NCI-H1417 (cell line): ENCODE measurements around the gene CHD6.

Source experiments
- DNase-seq, 3 experiments: peaks; one replicate each; lab custom pipeline; 2025; lab: John Stamatoyannopoulos, UW

Gene CHD6

DNA sequence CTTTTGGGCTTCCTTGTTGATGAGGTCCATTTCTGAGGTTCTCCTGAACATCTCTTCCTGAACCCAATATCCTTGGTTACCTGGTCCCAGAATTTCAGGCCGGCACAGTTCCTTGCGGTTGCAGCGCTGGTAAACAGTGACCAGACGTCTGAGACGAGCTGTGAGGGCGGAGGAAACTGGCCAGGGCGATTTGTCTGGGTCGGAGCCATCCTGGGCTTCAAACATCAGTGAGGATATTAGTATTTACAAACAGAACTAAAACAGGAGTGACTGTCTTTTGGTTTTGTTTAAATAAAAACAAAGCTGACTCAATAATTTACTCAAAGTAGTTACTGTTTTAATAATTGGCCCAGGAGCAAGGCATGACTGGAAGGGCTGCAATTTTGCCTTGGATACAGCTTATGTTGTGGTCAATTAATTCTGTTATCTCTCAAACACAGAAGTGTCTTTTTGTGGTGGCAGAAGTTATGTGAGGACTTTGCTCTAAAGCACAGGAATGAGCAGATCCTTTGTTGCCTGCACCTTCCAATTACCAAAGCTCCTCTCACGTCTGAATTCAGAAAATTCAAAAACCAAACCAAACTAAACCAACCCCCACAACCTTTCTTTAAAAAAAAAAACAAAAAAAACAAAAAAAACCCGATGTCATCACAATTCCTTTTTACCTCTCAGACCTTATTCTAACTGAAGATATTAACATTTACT lies 192.8 kb downstream of the CHD6 start:
- no peak for DNase-seq

DNA sequence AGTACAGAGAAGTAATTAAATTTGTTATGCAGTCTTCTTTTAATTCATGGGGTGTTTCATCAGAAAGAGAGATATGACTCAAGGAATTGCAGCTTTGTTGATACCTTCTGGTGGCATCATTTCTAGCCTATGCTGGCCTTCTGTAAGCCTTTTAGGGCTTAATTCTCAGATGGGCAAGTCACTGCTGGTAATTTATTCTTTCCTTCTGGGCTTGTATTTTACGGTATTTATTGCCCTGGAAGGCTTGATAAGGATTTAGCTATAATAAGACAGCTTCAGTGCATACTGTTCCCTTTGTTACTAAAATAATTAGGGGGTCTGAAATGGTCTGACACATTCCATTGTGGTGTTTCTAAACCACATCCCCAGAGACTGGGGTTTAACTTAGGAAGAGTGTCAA lies 193.6 kb downstream of the CHD6 start:
- no peak for DNase-seq

DNA sequence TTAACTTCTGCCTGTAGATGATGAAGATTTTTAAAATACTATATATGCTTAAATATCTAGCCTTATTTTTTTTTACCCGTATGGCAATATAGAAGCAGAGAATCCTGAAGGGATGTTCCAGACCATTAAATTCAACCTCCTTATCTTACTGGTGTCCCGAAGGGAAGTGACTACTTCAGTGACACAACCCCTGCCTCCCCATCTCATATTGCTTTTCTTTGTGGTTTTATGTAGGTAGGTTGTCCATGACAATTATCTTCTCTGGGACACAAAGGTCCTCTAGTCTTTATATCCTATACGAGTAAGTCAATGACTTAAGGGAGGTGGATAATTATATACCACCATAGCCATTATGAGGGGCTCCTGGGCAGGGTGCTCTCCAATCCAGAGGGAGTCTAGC lies 194.2 kb downstream of the CHD6 start:
- no peak for DNase-seq

DNA sequence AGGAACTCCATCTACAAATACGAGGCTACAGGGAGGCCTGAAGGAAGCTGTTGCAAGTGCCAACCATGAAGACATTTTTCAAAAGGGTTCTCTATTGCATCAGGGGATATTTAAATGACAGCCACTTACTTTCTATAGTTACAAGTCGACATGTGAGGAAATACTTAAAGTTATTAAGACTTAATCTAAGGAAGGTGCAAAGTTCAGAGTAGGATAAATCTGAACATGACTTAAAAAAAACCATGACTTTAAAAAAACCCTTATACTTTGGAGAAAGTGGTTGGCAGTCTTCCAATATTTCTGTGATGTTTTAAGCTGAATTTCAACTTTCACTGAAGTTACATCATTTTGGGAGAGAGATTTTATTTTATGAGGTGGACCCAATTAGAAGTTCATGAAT lies 195.2 kb downstream of the CHD6 start:
- DNase-seq, result no peak

GRCh38 chr20:41418739-41419293 lies 199.4 kb downstream of the CHD6 start:
- no peak for DNase-seq

DNA sequence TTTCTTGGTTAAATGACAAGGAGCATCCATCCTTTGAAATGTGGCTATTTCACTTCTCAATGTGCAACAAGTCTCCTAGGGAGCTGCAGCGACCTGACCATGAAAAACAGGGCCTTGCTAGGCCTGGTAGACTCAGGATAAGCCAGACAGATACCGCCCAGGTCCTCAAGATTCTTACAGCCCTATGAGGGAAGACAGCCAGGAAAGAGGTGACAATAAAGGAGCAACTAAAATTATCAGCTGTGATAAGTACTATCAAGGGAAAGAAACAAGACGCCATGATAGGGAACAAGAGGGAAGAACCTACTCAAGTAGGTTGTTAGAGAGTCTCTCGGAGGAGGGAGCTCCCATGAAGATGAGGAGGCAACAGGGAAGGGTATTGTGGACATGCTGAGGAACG lies 200.1 kb downstream of the CHD6 start:
- no peak for DNase-seq

DNA sequence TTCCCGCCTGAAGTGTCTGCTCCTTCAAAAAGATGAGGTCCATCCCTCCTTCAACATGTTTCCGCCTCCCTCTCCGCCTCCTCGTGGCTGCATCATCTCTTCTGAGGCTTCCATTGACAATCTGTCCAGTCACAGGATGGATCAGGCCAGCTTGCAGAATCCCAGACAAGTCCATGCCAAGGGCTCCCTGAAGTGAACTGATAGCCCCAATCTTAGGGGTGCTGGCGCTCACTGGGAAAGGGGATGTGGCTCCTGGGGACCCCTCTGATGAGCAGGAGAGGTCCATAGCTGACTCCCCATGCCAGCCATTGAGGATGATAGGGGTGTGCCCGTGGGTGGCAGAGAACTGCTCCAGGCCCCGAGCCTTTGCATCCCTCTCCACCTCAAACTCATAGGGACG lies 203.0 kb downstream of the CHD6 start:
- no peak for DNase-seq

DNA sequence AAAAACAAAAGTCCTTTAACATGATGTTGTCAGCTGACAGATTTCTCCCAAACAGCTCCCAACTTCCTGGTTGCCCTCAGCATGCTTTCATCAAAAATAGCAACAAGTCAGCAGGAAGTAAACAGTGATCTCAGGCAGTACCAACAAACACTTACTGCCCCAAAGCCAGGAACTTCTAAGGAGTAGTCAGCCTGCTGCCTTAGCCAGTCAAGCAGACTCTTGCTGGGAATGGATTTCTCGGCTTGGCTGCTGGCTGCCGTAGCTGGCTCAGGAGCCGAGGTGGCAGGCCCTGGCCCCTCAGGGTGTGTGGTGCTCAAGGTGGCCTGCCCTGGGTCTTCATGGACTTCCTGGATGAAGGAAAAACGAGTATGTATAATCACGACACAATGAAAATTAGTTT lies 205.0 kb downstream of the CHD6 start:
- DNase-seq, result no peak

DNA sequence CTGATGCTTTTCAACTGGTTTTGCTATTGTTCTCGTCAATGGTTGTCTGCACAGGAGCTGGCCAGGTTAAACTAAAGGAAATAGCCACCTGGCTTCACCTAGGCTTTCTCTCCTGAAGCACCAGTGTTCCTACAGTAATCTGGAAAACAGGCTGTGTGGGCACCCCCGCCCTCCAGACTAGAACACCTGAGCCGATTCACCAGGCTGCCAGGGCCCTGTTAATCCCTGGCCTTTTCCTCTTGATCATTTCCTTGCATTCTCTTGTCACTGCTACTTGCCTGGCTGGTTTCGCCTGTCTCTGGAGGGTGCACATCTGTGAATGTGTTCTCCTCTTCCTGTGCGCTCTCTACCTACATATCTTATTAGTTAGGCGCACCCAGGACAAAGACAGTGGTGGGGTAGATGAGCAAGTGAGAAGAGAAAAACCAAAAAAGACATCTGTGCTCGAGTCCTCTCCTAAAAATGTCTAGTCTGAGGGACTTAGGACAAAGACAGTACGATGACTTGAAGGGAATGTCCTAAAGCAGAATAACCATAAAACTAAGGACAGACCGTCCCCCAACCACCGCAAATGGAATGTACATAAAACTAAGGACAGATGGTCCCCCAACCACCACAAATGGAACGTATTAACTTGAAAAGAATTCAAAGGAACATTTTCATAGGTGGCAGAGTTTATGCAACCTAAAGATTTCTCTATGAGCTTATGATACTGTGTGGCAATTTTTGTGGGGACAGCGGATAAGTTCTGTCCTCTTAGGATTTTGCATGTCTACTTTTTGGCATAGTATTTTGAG lies 205.7 kb downstream of the CHD6 start:
- no peak for DNase-seq

GRCh38 chr20:41411391-41411847 lies 206.8 kb downstream of the CHD6 start:
- DNase-seq, result peak in 1 of 3 experiments; percentile 27

GRCh38 chr20:41408986-41409385 lies 209.2 kb downstream of the CHD6 start:
- peak in 2 of 3 experiments; percentile 82 to 94 for DNase-seq

DNA sequence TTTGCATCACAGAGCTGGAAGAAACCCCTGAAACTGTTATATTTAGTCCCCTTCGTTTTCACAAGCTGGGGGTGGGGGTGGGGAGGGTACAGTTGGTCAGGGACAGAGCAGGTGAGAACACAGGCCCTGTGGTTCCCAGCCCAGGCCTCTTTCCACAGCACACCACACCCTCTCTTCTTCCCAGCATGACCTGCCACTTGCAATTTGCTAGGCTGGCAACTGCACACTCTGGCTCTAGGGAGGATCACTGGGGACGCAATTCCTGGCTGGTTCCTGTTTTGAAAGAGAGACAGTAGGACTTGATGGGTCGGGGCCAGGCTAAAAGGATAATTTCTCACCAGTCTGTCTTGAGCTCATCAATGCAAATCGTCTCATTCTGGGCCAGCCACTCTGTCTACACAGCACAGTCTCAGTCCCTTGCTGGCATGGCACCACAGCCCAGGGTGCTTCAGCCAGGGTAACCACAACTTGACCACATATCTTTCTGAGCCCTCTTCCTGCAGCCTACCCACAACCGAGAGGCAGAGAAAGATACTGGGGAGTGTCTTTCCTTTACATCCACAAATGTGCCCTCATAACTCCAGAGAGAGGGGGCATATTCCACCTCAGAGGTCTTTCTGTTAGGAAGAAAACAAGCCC lies 209.9 kb downstream of the CHD6 start:
- peak in 1 of 3 experiments; percentile 24 for DNase-seq

DNA sequence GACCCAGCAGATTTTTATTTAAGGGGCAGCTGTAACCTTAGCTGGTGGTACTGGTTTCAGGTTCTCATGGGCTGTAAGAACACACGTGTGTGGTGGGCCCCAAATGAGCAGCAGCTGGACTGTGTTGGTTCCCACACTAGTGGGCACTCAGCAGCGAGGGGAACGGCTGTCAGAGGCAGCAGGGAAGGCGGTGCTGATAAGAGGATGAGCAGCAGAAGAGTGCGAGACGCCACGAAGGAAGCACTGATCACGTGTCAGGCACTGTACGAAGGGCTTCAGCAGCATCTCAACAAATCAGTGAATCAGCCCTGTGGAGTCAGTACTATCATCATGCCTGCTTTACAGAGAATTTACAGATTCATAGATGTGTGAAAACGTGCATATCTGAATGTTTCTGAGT lies 210.6 kb downstream of the CHD6 start:
- no peak for DNase-seq

DNA sequence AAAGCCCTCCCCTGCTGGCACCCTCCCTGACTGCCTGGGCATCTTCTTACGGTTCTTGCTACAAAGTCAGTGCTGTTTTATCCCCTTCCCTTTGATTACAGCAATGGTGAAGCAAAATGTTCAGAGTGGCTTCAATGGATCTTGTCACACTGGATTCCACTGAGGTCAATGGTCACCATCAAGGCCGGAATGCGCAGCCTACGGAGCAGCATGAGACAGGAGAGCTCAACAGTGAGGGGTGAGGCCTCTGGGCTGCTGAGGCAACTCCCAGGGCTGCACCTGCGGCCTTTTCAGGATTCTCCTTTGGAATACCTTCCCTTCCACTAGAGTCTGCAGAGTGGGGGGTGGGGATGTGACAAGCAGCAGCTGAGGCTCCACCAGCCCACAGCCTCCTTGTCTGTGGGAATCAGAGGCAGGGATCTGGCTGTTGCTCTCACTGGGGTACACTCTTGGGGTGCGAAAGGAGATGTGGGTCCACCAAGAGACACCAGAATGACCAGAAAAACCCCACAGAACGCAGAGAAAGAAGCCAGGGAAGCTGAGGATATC lies 211.2 kb downstream of the CHD6 start:
- DNase-seq, result no peak

- no peak for DNase-seq
Measured at GRCh38 chr20:41406353-41406752, 211.8 kb downstream of the CHD6 start.

DNA sequence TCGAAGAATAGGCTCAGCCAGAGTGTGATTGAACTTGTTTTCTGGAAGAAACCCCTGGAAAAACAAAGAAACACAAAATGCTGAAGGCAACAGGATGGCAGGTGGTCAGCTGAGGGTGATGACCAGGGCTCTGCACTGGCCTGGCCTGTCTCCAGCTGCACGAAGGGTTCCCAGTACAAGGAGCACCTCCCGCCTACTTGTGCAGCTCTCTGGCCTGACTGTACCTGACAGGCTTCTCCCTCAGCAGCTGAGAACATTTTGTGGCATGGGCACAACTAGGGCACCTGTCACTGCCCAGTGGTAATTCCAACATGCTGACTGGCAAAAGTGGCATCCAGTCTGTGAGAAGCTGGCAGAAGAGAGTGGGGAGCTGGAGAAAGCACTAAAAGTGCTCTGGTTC lies 212.7 kb downstream of the CHD6 start:
- DNase-seq, result no peak

DNA sequence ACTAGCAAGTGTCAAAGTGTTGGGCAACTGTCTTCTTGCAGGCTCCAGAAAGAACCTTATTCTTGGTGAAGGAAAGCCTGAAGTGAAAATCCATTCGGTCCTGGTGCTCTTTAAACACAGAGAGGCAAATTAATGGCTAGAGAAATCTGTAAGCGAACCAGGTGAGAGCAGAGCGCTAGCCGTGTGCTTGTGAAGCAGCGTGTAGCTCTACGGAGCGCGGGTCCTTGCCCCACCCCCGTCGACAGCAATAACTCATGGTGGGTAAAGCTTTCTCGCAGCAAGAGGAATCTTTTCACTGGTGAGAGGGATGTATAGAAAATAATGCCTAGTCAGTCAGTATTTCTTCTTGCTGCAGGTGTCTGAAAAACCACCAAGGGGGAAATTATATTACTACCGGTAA lies 214.6 kb downstream of the CHD6 start:
- peak in 1 of 3 experiments; percentile 19 for DNase-seq

GRCh38 chr20:41398408-41398807 lies 219.8 kb downstream of the CHD6 start:
- no peak for DNase-seq

- peak in 2 of 3 experiments; percentile 51 to 67 for DNase-seq
Measured at GRCh38 chr20:41395667-41396664, 222.2 kb downstream of the CHD6 start.

GRCh38 chr20:41394931-41395666 lies 223.1 kb downstream of the CHD6 start:
- no peak for DNase-seq
